ENCODE measurements around the gene SLC19A3. TPM values are rescaled to one million over a fixed set of nuclear protein-coding genes. Genes with fewer than 3 reads are reported as not detected.

The SLC19A3 gene
- total RNA-seq, 1 donor from 2014 or later: 0.25 TPM

DNA sequence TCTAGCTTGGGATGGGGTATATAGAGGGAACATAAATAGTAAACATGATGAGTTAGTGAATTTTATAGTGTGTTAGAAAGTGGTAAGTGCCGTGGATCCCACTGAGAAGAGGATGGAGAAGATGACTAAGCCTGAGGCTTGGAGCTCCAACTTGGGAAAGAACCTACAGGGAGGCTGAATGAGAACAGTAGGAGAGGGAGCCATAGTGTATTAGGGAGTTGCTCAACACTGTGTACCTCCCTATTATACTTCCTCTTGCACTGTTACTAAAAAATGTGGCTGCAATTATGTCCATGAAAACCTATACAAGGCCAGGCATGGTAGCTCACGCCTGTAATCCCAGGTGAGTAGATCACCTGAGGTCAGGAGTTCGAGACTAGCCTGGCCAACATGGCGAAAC, 2.9 kb upstream of the SLC19A3 start:
- Histone ChIP-seq H3K4me3 (ENCODE audit: low read depth, low read length) (no peak overlapping the region), H3K27me3 (ENCODE audit: control insufficient read depth, insufficient read depth, low read length) (no peaks in the 10 kb centered on the region), H3K36me3 (ENCODE audit: control insufficient read depth, insufficient read depth, low read length) (no peaks in the 10 kb centered on the region)
- TF ChIP-seq, protein P1, sequence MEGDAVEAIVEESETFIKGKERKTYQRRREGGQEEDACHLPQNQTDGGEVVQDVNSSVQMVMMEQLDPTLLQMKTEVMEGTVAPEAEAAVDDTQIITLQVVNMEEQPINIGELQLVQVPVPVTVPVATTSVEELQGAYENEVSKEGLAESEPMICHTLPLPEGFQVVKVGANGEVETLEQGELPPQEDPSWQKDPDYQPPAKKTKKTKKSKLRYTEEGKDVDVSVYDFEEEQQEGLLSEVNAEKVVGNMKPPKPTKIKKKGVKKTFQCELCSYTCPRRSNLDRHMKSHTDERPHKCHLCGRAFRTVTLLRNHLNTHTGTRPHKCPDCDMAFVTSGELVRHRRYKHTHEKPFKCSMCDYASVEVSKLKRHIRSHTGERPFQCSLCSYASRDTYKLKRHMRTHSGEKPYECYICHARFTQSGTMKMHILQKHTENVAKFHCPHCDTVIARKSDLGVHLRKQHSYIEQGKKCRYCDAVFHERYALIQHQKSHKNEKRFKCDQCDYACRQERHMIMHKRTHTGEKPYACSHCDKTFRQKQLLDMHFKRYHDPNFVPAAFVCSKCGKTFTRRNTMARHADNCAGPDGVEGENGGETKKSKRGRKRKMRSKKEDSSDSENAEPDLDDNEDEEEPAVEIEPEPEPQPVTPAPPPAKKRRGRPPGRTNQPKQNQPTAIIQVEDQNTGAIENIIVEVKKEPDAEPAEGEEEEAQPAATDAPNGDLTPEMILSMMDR (IDR thresholded peaks at IDR 0.05; ENCODE audit: insufficient read depth, low read length, poor library complexity, severe bottlenecking): no peak
- DNase-seq (ENCODE audit: low read depth): no peak

DNA sequence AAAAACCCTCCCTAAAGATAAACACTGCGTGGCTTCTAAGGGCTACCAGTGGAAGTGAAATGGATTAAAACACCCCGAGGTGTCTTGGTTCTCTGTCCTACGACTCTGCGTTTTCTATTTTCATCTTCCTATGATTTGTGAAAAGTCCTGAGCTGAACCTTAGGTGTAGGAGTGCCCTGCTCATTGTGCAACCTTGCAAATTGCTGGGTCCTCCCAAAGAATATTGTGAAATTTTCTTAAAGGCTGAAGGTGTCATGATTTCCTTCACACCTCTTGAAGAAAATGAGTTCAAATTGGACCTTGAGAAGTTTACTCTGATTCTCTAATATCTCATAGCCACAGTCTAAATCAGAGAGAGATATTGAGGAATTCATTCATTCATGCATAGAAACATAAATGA, 1.8 kb upstream of the SLC19A3 start:
- H3K36me3 ChIP-seq (ENCODE audit: control insufficient read depth, insufficient read depth, low read length): no peaks in the 10 kb centered on the region
- no peak for DNase-seq (ENCODE audit: low read depth)
- TF ChIP-seq, protein P1 (IDR thresholded peaks at IDR 0.05; ENCODE audit: insufficient read depth, low read length, poor library complexity, severe bottlenecking): no peak

DNA sequence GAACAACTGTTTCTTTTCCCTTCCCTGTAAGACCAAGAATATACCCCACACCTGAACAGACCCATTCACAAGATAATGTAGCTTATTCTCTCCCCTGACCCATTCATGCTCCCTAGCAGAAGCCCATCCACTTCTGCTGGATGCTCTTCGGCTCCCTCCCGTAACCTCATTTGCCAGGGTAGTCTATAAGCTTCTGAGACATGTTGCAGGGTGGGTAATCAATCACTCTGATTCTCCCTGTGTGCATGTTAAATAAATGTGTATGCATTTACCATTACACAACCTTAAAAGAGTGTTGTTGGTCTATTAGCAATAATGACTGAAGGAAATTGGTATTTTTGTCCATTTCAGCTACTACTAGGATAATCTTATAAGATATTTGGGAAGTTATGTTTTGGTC, 1.3 kb downstream of the SLC19A3 start:
- no peaks in the 10 kb centered on the region for H3K36me3 ChIP-seq (ENCODE audit: control insufficient read depth, insufficient read depth, low read length)
- DNase-seq (ENCODE audit: low read depth): no peak

More for the DNA sequence above, 1.8 kb upstream of the SLC19A3 start:
- no peaks in the 10 kb centered on the region for H3K27me3 ChIP-seq (ENCODE audit: control insufficient read depth, insufficient read depth, low read length)
- H3K4me3 ChIP-seq (ENCODE audit: low read depth, low read length): no peak overlapping the region

DNA sequence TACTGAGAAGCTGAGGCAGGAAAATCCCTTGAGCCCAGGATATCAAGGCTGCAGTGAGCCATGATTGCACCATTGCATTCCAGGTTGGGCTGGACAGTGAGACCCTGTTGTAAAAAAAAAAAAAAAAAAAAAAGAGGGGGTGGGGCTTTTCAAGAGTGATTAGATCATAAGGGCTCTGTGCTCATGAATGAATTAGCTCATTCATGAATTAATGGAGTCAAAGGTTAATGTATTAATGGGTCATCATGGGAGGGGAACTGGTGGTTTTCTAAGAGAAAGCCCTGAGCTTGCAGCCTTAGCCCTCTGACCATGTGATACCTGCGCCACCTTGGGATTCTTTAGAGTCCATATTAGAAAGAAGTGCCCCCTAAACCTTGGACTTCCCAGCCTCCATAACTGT, 4.5 kb downstream of the SLC19A3 start:
- no peak for DNase-seq (ENCODE audit: low read depth)

More for the DNA sequence above, 1.3 kb downstream of the SLC19A3 start:
- no peaks in the 10 kb centered on the region for H3K27me3 ChIP-seq (ENCODE audit: control insufficient read depth, insufficient read depth, low read length)
- no peak overlapping the region for H3K4me3 ChIP-seq (ENCODE audit: low read depth, low read length)
- TF ChIP-seq, protein P1 (IDR thresholded peaks at IDR 0.05; ENCODE audit: insufficient read depth, low read length, poor library complexity, severe bottlenecking): no peak

DNA sequence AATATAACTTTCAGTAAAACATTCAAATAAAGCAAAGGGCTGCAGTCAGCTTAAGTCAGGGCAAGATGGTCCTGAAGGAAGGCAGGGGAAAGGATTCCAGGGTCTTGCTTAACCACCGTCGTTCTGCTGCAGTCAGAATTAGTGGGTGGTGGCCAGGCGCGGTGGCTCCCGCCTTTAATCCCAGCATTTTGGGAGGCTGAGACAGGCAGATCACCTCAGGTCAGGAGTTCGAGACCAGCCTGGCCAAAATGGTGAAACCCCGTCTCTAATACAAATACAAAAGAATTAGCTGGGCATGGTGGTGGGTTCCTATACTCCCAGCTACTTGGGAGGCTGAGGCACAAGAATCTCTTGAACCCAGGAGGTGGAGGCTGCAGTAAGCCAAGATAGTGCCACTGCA, 6.8 kb downstream of the SLC19A3 start:
- H3K36me3 ChIP-seq (ENCODE audit: control insufficient read depth, insufficient read depth, low read length): no peaks in the 10 kb centered on the region
- no peaks in the 10 kb centered on the region for H3K27me3 ChIP-seq (ENCODE audit: control insufficient read depth, insufficient read depth, low read length)
- DNase-seq (ENCODE audit: low read depth): no peak
- H3K4me3 ChIP-seq (ENCODE audit: low read depth, low read length): no peak overlapping the region
- TF ChIP-seq, protein P1 (IDR thresholded peaks at IDR 0.05; ENCODE audit: insufficient read depth, low read length, poor library complexity, severe bottlenecking): no peak

More for the DNA sequence above, 4.5 kb downstream of the SLC19A3 start:
- TF ChIP-seq, protein P1 (IDR thresholded peaks at IDR 0.05; ENCODE audit: insufficient read depth, low read length, poor library complexity, severe bottlenecking): no peak
- no peak overlapping the region for H3K4me3 ChIP-seq (ENCODE audit: low read depth, low read length)
- H3K27me3 ChIP-seq (ENCODE audit: control insufficient read depth, insufficient read depth, low read length): no peaks in the 10 kb centered on the region
- H3K36me3 ChIP-seq (ENCODE audit: control insufficient read depth, insufficient read depth, low read length): no peaks in the 10 kb centered on the region

DNA sequence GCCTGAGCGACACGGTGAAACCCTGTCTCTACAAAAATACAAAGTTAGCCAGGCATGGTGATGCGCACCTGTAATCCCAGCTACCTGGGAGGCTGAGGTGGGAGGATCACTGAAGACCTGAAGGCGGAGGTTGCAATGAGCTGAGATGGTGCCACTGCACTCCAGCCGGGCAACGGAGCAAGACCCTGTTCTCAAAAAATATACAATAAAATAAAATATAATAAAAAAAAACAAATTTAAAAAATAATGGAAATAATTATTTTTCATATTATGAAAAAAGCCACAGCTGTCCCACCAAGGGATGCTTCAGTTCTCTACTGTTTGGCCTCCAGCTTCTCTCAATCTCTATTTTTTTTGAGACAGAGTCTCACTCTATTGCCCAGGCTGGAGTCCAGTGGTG, 10.4 kb downstream of the SLC19A3 start:
- TF ChIP-seq, protein P1 (IDR thresholded peaks at IDR 0.05; ENCODE audit: insufficient read depth, low read length, poor library complexity, severe bottlenecking): no peak
- Histone ChIP-seq H3K36me3 (ENCODE audit: control insufficient read depth, insufficient read depth, low read length) (no peaks in the 10 kb centered on the region), H3K4me3 (ENCODE audit: low read depth, low read length) (no peak overlapping the region), H3K27me3 (ENCODE audit: control insufficient read depth, insufficient read depth, low read length) (no peaks in the 10 kb centered on the region)
- DNase-seq (ENCODE audit: low read depth): no peak
